GM18526 (cell line): ENCODE results near the gene SLX4.

Source experiments
- POLR2A ChIP-seq: IDR thresholded peaks from 3 replicates; pipeline ENCODE4 v1.6.1; 2011; ENCODE audit not compliant: insufficient read length; ENCODE audit errors: extremely low read depth

The SLX4 gene

GRCh38 chr16:3579776-3580175, 31.6 kb downstream of the SLX4 start:
- no peak for TF ChIP-seq POLR2A

DNA sequence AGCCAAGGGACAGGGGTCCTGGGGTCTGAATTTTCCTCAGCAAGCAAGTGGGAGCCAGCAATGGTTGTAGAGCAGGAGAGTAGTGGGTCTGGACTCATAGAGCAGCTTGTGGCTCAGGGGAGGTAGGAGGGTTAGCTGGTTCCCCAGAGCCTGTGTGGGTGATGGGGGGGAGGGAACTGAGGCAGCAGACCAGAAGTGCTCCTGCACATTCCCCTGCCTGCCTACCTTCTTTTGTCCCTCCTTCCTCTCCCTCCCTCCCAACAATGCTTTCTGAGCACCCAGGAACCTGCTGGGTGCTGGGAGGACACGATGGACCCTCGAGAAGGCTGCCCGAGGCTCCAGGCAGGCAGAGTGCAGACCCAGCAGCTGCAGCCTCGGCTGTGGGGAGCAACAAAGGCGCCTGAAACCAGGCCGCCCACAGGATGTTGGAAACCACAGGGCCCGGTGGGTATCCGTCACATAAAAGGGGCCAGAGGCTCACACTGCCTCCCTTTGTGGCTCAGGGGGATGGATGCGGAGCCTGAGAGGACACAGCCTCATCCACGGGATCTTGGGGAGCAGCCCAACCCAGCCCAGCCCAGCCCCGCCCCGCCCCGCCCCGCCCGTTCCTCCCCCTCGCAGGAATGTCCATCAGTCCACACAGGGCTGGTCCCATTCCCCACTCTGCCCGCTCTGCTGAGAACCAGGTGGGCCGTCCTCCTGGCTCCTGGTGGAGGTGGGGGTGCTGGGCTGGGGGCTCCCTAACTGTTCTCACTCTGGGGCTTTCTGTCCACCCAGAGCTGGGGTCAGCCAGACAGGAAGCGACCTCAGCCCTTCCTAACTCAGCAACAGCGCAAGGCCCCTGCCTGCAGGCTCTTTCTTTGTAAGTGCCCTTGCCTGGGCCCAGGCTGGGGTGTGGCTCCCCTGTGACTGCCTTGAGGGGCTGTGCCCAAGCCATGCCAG, 32.5 kb downstream of the SLX4 start:
- peak; percentile 39 for TF ChIP-seq POLR2A

- no peak for TF ChIP-seq POLR2A
Observed at GRCh38 chr16:3578121-3578520, 33.3 kb downstream of the SLX4 start.

DNA sequence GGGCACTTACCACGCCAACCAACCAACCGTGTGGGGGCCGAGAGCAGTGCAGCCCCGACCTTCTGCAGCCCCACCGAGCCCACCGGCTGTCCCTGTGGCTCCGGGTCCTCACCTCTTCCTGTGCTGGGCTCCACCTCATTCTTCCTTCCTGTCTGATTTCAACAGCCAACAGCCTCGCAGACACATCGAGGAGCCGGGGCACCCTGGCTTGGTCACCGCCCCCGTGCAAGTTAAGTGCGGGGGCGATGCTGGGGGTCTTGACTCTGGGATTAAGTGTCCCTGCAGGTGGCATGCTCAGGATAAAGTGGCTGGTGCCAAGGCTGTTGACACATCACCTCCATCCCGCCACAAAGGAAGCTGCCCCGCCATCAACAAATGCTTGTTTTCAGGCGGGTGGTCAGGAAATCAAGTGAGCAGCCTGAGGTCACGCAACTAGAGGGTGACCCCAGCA, 34.1 kb downstream of the SLX4 start, which contains the start of gene NLRC3:
TSS of gene NLRC3 (minus strand) at position 102 of the 451 bp plus-strand sequence. CDS start 12,367 bp downstream, outside the sequence.
- TF ChIP-seq POLR2A, result peak; percentile 66

DNA sequence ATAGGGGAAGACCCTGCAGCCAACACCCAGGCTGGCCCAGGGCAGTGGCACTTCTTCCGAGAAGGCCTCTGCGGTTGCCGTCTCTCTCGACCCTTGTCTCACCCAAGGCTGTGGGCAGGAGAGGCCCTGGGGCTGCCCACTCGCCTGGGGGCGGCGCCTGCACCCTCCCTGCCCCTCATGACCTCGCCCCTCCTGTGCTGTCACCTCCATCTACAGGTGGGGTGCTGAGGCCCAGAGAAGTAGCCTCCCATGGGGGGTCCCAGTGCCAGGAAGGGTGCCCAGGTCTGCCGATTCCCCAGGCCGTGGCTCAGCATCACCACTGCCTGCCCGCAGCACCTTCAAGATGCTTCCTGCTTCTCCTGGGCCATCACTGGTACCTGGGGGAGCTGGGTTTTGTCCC, 35.2 kb downstream of the SLX4 start:
- no peak for TF ChIP-seq POLR2A

DNA sequence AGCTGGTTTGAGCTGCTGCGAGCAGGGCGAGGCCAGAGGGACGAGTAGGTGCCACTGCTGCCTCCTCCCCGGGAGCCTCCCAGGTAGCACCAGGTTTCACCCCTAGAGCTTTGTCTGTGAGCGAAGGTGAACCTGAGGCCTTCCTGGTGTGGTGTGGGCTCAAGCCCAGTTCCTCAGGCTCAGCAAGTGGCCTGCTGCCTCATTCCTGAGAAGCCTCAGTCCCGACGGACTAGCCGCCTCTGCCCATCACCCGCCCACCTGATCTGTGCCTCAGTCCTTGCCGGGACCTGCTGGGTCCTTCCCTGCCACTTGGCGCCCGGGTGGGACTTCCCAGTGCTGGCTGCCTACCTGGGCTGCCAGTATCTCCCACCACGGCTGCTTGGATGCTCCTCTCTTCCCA, 35.9 kb downstream of the SLX4 start:
- TF ChIP-seq POLR2A, result no peak

DNA sequence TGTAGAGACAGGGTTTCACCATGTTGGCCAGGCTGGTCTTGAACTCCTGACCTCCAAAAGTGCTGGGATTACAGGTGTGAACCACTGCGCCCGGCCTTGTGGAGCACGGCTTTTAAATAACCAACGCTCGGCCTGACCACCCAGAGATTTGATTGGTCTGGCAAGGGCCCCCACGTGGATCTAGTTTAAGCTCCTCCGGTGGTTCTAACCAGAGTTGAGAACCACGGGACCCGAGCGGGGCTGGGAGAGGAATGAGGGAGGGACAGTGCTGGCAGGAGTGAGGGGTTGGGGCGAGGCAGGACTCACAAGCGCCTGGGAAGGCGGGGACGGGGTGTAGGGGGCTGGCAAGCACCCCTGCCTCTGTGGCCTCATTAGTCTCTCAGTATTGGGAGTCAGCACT, 37.2 kb downstream of the SLX4 start:
- no peak for TF ChIP-seq POLR2A

GRCh38 chr16:3573146-3573815, 38.1 kb downstream of the SLX4 start:
- TF ChIP-seq POLR2A, result no peak

DNA sequence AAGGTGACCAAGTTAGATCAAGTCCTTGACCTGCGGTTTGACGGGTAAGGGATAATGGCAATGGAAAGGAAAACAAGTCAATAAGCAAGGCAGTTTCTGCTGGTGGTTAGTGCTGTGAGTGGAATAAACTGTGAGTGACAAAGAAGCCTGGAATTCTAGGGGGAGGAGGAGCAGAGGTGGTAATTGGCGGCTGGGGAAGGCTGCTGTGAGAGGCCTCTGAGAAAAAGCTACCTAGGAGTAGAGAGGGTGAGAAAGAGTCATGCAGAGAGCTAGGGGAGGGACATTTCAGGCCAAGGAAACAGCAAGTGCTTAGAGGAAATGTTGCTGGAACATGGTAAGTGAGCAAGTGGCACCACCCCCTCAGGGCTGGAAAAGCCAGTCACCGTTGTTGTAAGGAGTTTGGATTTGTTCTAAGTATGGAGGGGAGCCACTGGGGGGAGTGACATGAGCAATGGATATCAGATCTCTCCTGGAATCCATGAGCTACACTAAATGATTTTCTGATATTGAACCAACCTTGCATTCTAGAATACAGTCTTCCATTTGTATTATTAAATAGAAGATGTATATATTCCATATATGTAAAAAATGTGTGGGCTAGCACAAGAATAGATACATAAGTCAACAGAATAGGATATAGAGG, 40.9 kb downstream of the SLX4 start:
- no peak for TF ChIP-seq POLR2A

- TF ChIP-seq POLR2A, result no peak
Observed at GRCh38 chr16:3569851-3570250, 41.6 kb downstream of the SLX4 start.

DNA sequence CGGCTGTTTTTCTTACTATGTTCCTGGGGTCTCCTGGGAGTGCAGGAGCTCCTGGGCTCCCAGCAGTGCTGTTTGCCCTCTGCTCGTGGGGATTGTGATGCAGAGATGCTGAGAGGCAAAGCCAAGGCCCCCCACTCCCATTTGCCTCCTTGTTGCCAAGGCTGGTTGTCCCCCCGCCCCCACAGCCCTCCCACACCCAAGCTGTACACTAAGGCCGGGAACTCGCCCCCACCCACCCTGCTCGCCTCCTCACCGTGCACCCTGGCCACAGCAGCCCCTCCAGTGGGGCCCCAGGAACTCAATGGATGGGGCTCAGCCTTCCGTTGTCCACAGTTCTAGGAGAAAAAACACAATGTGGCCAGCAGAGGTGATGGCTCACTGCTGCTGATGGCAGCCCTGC, 44.4 kb downstream of the SLX4 start:
- TF ChIP-seq POLR2A, result no peak

DNA sequence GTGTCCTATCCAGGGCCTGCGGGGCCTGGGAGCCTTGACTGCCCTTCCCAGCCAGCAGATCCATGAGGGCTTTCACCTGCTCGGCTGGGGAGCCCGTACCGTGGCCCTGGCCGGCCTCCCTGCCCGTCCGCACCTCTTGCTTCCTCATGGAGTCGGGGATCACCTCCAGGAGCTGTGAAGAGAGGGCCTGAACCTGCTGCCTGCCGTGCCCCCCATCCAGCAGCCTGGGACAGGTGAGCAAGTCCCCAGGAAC, 46.6 kb downstream of the SLX4 start:
- no peak for TF ChIP-seq POLR2A

DNA sequence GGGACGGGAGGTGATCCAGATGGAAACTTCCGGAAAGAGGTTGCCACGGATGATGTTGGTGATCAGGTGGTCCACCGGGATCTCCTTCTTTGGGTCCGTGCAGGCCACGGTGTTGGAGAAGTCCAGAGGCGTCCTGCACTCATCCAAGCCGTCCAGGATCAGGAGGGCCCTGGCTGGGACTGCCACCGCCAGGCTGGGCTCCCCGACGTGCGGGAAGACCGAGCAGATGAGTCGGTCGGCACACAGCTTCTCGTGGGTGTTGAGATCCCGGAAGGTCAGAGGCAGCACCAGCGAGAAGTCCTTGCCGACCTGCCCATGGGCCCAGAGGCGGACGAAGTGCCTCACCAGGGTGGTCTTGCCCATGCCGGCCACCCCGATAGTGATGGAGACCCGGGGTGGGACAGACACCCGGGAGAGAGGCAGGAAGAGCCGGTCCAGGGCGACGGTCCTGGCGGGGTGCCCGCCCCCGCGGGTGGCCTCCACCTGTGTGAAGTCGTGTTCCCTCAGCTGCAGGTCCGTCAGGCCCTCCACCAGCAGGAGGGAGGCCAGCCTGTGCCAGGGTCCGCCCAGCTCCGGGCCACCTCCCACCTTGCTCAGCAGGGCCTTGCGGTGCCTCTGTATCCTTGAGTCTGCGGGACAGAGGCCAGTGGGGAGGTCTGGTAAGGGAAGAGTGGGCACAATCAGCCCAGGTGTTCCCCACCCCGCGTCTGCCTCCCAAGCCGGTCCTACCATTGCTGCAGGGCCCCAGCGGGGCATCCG, 47.1 kb downstream of the SLX4 start:
- TF ChIP-seq POLR2A, result no peak

- no peak for TF ChIP-seq POLR2A
Observed at GRCh38 chr16:3562914-3563480, 48.4 kb downstream of the SLX4 start.

DNA sequence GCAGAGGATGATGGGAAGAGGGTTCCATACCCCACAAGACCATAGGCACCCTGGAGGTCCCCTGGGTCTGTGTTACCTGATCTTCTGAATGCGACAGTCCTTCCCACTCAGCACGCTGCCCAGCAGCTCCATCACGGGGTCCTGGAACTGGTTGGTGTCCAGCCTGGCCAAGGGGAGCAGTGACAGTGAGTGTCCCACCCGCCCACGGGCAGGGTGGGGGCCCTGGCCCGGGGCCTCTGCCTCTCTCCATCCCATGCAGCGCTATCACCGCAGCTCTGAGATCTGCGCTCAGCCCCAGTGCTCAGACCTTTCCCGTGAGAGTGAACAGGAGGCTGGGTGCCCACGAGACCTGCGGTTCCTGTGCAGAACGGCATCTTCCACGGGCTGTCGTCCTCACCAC, 49.8 kb downstream of the SLX4 start:
- TF ChIP-seq POLR2A, result no peak

DNA sequence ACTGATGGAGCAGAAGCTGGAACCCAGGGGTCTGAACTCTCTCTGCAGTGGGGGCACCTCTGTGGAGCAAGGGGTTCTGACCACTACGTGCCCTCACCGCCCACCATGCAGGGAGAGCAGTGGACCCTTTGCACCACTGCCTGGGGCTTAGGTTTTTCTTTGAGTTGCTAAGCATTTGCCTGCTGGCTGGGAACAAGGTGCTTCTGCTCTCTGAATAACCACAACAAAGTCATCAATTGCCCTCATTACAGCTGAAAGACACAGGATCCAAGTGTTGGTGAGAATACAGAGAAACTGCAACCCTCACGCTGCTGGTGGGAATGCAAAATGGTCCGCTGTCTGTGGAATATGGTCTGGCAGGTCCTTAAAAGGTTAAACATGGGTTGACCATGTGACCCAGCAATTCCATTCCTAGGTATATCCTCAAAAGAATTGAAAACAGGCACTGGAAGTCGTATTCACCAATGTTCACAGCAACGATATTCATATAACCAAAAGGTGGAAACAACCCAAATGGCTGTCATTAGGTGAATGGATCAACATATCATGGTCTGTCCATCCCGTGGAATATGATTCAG, 57.0 kb downstream of the SLX4 start:
- TF ChIP-seq POLR2A, result no peak
